Breast epithelium (tissue), 3 donors: ENCODE results near the gene RABGAP1L.
A peak's percentile ranks its signal among the peaks of the same experiment; 100 is the strongest.

Source experiments
- POLR2A ChIP-seq: fragments of 450-650 bp; IDR thresholded peaks from one replicate; pipeline ENCODE4 v1.6.1; 2016; ENCODE audit warnings: antibody characterized with exemption, mild to moderate bottlenecking, moderate library complexity
- POLR2AphosphoS5 ChIP-seq, 3 donors: sonication (generic); formaldehyde crosslinking; IDR thresholded peaks; one replicate each; pipeline ENCODE4 v1.6.1; 2017; ENCODE audit warnings: antibody characterized with exemption in 3 of 3
- TF ChIP-seq, protein P1 (sequence below), 3 donors: fragments of 450-650 bp; IDR thresholded peaks; one replicate each; pipeline ENCODE4 v1.5.1; 2016 to 2017; ENCODE audit warnings: antibody characterized with exemption in 3 of 3, mild to moderate bottlenecking in 3 of 3, moderate library complexity in 3 of 3

- TF ChIP-seq POLR2A (peak; percentile 83), POLR2AphosphoS5 (IDR thresholded peaks at IDR 0.05) (peak; percentile 78 to 95 (median 90))
- TF ChIP-seq, protein P1, sequence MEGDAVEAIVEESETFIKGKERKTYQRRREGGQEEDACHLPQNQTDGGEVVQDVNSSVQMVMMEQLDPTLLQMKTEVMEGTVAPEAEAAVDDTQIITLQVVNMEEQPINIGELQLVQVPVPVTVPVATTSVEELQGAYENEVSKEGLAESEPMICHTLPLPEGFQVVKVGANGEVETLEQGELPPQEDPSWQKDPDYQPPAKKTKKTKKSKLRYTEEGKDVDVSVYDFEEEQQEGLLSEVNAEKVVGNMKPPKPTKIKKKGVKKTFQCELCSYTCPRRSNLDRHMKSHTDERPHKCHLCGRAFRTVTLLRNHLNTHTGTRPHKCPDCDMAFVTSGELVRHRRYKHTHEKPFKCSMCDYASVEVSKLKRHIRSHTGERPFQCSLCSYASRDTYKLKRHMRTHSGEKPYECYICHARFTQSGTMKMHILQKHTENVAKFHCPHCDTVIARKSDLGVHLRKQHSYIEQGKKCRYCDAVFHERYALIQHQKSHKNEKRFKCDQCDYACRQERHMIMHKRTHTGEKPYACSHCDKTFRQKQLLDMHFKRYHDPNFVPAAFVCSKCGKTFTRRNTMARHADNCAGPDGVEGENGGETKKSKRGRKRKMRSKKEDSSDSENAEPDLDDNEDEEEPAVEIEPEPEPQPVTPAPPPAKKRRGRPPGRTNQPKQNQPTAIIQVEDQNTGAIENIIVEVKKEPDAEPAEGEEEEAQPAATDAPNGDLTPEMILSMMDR (IDR thresholded peaks at IDR 0.05) = no peak
These were observed 864.0 kb downstream of the RABGAP1L start, which contains the start of gene MRPS14 for GRCh38 chr1:175023043-175023921.
